GM18508 (cell line): ENCODE data around the gene SLC22A2.

Source experiments
- ATAC-seq: cut with Tn5 transposase; IDR thresholded peaks from one replicate; pipeline ENCODE4 v1.9.1; 2021; ENCODE audit warnings: moderate number of reproducible peaks; ENCODE audit not compliant: insufficient read depth, unreplicated experiment

SLC22A2 gene

DNA sequence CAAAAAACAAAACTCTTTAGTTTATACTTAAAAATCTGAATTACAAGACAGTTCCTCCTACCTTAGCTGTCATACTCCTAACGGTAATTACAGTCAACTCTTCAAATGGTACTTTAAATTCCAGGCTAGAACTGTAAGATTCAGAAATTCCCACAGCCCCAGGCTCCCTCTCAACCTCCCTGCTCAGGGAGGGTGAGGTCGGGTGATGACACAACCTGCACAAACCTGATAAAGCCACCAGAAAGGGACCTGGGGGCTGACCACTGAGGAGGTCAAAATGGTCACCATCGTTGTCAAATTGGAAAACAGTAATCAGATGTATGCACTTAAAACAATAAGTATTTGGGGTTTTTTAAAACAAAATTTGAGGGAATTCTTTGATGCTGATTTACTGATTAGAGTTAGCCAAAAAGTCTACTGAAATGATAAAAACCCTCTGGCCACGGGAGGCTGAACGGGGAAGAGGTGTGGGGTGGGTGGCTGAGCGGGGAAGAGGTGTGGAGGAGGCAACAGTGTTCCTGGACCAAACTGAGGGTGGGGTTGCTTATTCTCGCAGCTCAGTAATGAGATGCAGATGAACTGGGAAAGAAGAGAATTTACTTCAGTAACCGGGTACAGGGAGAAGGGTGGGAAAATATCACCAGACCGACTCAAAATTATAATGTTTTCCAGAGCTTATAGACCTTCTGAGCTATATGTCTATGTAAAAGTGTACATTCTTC lies 84.7 kb downstream of the SLC22A2 start:
- ATAC-seq, result no peak

DNA sequence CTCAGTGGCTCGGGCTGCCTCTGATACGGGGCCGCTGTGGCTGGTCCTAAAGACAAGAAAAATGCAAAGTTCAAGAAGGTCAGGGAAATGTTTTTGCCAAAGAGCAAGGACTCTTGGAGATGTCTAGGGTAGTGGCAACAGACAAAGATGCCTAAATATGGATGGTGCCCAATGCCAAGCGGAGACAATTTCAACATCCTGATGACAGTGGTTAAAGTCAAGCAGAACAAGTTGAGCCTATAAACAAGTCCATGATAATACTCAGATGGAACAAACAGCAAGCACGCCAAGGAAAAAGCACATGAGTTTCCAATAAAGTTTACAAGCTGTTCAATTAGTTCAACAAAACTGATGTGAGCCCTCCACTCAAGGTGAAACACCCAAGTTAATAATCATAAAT lies 85.9 kb downstream of the SLC22A2 start:
- no peak for ATAC-seq

DNA sequence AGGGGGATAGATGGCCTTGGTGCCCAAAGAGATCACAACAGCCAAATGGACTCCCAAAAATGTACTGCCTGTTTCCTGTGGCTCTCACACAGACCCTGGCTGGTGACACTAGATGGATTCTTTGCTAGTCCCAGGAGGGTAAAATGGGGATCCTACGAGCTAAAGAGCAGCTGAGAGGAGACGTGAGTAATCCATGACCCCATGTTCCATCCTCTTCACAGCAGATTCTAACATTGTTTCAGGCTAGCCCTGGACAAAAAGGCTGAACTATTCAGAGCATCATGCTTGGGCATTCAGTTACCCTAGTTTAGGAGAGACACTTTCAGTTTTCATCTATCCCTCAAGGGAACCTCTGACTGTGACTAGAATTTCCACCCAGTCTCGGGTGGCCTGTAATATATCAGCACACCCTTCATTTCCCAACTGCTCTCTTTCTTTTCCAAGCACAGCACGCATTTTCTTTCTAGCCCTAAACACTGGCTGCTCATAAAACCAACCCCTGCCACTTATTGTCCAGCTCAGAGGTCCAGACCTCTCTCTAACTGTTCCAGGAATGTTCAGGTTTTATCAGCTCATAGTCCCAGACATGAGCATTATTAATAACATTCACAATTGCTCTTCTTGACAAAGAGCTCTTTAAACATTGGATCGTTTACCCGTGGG lies 88.5 kb downstream of the SLC22A2 start:
- ATAC-seq, result no peak

DNA sequence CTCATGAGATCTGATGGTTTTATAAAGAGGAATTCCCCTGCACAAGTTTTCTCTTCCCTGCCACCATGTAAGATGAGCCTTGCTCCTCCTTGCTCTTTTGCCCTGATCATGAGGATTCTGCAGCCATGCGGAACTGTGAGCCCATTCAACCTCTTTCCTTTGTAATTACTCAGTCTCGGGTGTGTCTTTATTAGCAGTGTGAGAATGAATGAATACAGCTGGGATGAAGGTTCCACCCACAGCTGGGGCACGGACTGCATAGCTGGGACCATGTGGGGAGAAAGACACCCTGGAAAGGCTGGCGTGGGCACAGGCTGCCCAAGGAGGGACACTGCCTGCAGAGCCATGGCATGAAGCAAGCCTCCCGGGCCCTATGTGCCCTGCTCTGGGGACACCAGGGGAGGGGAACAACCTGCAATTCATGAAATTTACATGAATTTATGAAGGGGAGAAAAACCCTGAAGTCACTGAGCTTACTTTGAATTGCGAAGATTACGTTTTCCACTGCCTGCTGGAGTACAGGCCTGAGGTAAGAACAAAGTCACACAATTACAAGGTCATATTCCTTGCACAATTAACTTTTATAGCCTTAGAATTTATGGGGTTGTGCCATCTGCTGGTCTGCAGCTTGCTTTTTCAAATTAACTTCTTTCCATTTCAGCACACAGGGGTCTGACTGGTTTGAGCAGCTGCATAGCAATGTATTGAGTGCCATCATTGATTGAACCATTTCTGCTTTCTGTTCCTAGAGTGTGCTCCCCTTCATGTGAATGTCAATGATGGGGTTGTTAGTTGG lies 90.8 kb downstream of the SLC22A2 start:
- ATAC-seq, result no peak
